Measurements from ENCODE around the gene DPYD.

The DPYD gene

DNA sequence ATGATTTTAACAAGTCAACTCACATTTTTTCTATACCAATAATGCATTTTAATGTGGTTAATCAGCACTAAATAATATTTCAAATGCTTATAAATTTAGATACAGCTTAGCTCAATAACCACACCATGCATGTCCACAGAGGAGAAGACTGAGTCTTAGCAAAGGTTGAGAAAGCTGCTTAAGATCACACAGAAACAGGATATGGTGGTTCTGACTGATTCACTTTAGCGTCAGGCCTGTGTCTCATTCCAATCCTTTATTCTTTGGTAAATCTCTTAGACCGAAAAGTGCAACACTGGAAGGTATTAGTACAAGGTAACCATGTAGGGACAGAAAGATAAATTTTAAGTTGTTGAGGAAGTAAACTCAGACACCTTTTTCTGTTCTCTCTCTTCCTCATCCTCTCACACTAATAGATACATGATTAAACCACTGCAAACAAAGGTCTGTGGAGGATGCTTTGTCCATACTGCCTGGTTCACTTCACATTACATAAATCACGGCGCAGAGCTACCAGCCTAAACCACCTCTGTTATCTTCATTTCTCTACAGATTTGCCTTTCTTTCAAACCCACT, 139.0 kb downstream of the DPYD start:
- DNase-seq: no peak

DNA sequence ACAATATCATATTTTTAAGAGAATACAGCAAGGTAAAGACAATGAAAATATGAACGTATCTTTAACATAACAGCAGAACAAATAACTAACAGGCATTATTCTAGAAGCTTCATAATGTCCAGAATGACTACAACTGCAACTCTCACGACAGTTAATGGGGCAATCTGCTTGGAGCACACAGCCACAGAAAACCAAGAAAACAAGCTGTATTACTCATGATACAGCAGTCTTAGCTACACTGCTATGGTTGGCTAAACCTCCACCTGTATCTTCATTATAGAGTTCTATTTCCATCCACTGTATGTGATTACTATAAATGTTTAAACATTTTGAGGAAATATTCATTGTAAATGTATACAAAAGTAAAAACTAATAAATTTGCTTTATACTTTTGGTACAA, 139.9 kb downstream of the DPYD start:
- DNase-seq: no peak

DNA sequence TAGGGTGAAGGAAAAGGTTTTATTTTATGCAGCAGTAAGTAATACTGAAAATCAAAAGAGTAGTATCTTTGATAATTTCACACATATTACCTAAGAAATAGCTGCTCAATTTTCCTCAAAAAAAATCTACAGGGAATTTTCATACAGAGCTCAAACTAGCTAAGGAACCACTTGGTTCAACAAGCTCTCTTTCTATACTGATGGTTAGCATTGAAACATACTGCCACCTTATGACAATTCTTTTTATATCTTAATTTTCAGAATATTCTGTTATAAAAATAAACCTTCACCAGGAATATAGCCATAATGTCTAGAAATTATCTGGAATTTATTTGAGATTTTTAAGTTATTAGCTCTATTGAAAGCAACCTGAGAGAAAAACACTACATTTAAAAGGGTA, 142.1 kb downstream of the DPYD start:
- no peak for DNase-seq

DNA sequence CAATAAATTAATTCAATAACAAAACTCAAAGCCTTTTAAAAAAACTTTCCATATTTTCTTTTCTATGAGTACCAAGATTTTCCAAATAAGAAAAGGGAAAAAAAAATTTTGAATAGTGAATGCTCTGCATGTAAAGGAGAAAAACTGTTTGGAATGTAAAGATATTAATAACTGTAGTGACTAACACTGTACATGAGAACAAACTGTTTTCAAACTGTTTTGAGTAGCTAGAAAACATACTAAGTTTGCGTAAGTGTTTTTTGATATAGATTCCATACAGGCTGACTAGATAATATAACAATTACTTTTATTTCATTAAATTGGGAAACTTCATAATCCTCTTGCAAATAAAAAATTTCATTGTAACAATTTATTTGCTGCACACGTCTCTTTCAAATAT, 150.5 kb downstream of the DPYD start:
- no peak for DNase-seq

DNA sequence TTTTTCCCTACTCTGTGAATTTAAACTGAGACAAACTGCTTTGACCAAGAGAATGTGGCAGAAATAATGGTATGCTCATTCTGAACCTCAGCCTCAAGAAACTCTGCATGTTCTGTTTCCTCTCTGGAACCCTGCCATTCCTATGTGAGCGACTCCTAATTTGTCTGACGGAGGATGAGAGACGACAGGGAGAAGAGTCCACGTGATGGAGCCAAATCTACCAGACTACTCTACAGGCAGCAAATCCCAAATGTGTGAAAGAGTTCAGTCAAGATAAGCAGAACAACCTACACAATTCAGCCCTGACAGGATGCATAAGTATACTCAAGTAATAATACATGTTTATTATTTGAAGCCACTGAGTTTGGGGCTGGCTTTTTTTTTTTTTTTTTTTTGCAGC, 153.5 kb downstream of the DPYD start:
- DNase-seq: no peak

DNA sequence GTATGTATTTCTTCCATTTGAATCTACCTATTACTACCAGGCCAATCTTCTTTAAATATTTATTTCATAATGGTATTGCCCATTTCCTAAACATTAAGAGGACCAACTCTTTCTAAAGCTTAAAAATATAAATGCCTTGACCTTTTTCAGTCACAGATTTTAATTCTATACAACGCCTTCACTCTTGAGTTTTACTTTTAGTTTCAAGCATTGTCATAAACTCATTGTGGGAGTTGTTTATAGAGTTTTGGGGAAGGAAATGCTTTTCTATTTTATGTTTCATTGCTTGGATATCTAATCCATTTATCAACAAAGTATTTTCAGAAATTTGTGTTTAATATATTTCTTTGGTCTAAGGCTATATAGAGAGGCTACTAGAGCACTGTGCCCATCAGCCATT, 155.8 kb downstream of the DPYD start:
- no peak for DNase-seq

DNA sequence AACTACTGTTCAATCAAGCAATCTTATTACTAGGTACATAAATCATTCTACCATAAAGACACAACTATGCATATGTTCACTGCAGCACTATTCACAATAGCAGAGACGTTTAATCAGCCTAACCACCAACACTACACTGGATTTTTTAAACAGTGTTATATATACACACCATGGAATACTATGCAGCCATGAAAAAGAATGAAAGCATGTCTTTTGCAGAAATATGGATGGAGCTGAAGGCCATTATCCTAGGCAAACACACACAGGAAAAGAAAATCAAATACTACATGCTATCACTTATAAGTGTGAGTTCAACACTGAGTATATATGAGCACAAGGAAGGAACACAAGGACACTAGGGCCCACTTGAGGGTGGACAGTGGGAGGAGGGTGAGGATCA, 159.2 kb downstream of the DPYD start:
- DNase-seq: no peak

DNA sequence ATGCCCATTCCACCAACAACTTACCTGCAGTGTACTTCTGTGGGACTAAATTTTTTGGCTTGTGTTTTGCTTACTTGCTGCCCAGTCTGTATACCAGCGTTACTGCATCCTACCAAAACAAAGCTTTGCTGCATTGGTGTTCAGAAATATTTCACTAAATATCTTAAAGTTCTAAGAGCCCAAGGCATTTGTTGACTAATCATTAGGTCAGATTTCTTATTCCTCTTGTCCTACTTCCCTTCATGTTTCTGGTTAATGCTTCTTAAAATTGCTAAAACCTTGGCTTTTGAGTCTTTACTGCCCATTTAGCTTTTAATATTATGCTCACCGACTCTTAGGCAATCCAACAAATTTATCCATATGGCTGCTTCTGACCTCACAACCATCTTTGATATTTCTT, 161.8 kb downstream of the DPYD start:
- no peak for DNase-seq

DNA sequence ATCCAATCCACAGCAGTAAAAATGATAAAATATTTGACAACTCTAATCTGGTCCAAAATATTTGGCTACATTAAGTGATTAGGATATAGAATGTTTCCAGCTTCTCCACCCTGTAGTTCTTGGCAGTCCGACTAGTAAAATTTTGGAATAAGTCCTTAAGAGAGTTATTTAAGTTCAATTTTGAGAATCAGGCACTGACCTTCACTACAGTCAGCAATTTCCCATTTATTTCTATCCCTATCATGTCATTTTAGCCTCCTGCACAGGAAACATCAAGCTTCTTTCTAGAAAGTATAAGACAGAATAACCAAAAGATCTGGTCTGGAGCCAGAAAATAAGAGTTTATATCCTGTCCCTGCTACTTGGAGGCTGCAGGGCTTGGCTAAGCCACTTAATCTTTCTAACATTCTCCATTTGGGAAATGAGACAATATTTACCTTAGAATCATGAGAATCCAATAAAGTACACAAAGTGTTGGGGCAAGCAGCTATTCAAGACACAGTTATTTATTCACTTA, 162.2 kb downstream of the DPYD start:
- DNase-seq: no peak

DNA sequence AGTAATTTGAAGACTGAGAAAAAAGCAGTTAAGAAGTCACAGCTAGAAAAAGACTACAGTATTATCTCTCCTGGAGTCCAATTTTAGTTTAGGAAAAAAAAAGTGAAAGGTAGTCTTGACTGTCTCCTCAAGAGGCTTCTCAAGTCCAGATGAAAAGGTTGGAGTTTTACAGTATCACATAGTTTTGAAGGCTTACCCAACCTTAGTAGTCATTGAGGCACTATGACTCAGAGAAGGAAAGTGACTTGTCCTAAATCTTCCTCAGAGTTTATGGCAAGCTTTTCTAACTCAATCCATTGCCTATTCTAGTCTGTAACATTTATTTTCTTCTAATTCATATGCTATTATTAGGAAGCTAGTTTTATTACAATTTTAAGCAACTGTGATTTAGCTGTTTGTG, 174.9 kb downstream of the DPYD start:
- no peak for DNase-seq

DNA sequence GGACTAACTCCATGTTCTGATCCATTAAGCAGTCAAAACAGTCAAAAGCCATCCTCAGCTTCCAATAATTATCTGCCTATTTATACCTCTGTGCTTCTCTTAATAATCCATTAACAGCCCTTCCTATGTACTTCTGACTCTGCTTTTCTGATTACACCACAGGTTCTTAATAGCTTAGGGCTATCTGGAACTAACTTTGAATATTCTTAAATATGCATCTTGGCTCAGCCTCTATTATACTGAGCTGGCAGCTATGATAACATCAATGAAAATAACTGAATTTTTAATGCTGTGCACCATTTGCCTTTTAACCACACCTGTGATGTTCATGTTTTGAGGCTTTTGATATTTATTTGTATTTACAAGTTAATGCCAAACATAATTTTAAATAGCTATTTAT, 175.9 kb downstream of the DPYD start:
- DNase-seq: no peak

DNA sequence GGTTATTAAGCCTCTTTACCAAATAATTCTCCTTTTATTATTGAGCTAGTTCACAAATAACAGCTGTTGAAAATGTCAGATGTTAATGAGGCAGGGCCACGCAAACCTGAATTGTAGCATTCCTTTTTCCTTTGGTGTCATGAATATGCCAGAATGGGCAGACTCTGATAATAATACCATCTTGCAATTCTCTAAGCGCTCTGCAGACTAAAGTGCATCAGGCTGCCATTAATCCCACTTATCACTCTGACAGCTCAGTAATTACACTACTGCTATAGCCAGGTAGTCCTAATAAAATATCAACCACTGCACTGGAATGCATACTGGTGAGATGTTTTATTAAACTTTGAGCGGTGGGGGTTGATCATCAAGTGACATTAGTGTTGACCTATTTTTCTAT, 177.7 kb downstream of the DPYD start:
- DNase-seq: no peak

DNA sequence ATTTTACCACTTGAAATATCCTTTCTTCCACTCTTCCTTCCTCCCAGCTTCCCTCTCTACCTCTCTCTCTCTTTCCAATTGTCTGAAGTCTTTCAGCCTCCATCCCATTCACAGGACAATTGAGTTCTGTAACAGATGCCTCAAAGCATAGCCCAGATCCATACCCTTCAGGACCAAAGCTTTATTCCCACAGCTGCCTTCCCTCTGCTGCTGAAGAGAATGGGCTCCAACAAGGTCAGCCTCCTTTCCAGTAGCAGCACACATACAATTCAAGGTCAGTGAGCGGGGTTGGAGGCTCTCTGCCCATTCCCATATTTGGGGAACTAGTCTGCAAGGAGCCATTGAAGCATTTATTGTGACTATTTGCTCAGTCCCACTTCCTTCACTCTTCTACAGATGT, 179.9 kb downstream of the DPYD start:
- no peak for DNase-seq

DNA sequence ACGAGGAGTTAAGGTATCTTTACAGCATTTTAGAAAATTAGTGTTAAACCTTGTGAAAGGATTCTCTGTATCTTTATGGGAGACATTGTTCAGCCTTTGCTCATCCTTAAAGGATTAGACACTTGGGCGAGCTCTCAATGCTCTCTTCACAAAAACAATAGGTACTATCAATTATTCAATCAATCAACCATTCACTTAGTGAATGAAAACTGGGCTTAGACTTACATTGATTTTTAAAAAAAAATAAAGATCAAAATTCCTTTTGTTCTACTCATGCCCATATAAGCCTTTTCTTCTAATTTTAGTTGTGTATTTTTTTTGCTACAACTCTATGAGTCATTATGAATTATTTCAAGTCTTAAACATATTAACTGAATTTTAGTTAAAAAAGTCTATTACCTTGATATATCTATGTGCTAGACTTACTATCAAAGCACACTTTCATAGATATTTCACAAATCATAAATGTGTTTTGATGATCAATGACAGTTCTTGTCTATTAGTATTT, 181.2 kb downstream of the DPYD start:
- no peak for DNase-seq

DNA sequence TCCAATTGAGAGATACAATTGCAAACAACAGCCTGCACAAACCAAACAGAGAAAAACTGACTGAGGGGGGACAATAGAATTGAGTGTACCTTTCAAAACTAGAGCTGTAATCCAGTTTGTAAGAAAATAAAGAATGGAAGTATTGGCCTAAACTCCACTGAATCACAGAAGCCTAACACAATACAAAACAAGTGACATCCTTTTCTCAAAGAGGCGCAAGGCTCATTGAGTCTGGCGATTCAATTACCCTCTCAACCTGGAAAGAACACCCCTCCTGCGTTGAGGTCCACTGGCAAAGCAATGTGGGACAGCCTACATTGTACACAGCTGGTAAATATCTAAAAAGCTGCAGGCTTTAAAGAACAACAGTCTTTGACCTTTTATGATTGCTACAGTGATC, 182.6 kb downstream of the DPYD start:
- DNase-seq: peak; percentile 6

DNA sequence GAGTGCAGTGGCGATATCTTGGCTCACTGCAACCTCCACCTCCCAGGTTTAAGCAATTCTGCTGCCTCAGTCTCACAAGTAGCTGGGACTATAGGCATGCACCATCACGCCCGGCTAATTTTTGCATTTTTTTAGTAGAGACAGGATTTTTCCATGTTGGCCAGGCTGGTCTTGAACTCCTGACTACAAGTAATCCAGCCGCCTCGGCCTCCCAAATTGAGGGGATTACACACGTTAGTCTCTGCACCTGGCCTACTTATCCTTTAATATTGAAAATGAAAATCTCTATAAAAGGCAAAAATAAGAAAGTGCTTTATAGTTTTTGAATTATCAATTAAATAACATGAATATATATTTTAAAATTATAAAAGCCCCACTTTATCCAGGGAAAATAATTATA, 190.6 kb downstream of the DPYD start:
- no peak for DNase-seq

DNA sequence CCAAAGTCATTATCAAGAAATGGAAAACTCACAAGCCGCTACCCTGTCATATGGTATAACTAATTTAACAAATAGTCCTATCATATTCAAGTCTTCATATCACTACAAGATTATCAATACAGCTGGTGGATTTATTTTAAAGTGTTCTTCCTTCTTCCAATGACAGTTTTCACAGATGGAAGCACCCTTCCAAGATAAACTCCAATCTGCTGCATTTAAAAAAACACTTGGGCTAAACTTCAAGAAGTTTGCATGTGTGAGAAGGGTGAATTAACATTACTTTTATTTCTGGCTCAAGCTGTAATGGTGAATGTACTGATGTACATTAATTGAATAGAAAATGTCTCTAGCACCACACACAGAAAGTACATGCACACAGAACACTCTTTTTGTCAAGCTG, 192.4 kb downstream of the DPYD start:
- no peak for DNase-seq

DNA sequence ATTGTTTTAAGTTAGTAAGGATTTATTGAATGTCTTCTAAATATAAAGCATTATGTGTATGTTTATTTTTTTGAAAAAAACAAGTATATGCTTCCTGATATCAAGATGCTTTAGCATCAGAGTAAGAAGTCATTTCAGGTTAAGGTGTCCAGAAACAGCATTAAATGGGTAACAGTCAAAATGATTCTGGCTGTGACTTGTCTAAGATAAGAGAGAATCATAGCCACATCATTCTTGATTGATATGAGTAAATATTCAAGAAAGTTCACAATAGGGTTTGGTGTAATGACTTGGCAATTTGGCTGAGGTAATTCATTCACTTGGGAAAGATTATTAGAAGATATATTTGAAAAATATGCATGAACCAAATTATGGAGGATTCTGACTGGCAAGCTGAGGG, 193.8 kb downstream of the DPYD start:
- no peak for DNase-seq

DNA sequence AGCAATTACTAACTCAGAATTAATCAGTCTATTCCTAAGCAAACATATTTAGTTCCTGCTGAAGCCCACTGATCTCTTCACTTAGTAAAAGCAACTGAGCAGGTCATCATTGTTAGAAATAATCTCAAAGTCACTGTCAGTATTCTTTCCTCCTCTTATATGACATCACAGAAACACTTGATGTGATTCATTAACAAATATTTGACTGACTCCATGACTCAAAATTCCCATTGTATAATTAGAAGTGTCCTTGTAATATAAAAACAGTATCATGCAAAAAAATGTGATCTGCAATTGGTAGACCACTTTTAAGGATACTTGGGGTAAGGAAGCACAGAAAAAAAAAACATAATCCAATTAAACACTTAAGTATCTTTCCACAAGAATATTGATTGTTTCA, 194.4 kb downstream of the DPYD start:
- DNase-seq: no peak

DNA sequence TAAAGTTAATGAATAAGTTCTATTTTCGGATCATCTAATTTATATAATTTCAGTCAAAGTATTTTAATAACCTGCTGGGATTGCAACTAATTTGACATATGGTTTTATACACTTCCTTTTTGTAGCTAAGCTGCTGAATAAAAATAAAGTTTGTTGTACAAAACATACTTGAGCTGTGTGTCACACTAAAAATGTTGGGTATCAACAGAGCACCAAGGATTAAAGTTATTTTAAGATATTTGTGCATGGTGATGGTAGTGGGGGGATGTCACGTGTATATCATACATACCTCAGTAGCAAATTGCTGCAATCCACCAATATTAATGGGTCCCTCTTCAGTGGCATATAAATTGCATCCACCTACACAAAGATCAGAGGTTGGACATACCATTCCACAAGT, 199.6 kb downstream of the DPYD start:
- DNase-seq: no peak

DNA sequence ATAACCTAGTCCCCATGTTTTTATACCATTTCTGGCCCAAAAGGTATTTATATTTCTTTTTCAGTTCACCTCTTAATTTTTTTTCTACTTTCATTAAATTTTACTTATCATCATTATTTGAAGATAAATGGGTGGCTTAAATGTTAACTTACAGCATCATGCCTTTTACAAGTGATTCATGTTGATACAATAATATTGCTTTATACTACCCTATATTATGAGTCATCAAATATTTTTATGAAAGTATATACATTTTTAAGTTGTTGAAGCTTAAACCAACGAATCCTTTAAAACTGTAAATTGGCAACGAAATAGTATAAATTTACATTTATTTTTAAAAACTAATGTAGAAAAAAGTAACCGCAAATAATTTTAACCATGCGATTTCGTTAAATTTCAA, 207.9 kb downstream of the DPYD start:
- no peak for DNase-seq

DNA sequence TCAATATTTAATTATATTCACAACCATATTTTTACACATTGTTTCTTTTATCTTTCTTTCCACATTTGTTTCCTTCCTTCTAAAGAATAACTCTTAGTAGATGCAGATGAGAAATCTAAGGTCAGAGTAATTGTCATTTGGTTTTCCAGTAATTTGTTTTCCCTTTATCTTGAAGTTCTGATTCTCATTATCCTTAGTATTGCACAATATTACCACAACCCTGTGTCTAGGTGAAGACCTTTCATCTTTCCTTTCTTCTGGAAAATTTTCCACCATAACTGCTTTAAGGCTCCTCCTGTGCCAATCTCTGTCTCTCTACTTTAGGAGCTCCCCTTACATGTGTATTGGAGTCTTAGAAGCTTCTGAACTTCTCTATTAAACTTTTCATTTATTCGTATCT, 209.0 kb downstream of the DPYD start:
- DNase-seq: no peak

DNA sequence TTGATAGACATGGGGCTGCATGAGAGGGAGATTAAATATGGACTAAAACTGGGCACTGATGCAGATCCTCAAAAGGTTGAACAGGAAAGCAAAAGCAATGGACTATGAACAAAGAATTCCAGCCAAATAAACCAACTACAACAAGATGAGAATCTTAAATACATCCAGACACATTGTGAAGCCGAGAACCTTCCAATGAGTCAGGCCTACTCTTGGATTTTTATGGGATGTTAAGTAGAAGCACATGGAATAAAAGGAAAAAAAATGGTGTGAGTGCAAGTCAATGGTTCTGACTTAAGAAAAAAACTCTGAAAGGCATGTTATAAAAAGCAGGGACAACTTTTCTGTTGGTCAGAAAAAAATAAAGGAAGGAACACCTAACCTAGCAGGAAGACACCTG, 227.2 kb downstream of the DPYD start:
- no peak for DNase-seq

DNA sequence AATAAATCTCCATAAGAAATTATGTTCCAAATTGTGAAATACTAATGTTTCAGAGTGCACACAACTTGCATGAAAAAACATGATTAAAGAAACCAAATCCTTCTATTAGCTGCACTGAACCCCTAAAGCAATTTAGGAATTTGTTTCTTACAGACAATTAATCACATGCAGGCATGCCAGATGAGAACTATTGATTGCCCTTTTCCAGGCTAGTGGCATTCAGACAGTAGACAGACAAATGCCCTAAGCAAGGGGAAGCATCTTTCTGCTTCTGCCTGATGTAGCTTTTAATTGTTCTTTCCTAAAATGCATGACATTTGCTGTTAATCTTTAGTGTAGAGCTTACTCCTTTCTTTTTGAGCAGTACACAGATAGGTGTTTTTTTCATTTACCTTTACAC, 229.5 kb downstream of the DPYD start:
- no peak for DNase-seq

DNA sequence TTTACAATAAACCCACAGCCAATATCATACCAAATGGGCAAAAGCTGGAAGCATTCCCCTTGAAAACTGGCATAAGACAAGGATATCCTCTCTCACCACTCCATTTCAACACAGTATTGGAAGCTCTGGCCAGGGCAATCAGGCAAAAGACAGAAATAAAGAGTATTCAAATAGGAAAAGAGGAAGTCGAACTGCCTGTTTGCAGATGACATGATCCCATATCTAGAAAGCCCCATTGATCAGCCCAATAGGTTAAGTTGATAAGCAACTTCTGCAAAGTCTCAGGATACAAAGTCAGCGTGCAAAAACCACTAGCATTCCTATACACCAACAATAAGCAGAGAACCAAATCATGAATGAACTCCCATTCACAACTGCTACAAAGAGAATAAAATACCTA, 235.5 kb downstream of the DPYD start:
- DNase-seq: no peak

DNA sequence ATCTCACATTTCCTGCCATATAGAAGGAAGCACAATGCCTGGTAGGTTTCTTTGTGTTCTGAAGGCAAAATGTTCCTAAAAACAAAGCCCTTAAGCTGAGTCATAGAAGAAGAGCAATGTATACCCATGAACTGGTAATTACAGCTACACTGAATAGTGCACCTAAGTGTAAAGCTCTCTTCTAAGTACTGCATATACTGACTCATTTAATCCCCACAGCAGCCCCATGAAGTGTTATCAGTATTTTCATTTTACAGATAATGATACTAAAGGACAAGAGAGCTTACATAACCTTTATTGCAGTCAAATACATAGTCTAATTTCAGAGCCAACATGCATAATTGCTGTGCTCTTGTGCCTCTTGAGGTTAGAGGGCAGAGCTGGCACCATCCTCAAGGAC, 239.9 kb downstream of the DPYD start:
- DNase-seq: peak; percentile 67

Measured in NCI-H510A treated with DMSO at 0.1 percent for 48 hours (cell line).